Islet of Langerhans (tissue), 1 donor: Measurements from ENCODE around the gene WT1.

Experiments
- FAIRE-seq: peaks from one replicate; lab custom pipeline; 2011; peaks lifted over from hg19 to GRCh38; lab: Jason Lieb, UNC

WT1 gene

DNA sequence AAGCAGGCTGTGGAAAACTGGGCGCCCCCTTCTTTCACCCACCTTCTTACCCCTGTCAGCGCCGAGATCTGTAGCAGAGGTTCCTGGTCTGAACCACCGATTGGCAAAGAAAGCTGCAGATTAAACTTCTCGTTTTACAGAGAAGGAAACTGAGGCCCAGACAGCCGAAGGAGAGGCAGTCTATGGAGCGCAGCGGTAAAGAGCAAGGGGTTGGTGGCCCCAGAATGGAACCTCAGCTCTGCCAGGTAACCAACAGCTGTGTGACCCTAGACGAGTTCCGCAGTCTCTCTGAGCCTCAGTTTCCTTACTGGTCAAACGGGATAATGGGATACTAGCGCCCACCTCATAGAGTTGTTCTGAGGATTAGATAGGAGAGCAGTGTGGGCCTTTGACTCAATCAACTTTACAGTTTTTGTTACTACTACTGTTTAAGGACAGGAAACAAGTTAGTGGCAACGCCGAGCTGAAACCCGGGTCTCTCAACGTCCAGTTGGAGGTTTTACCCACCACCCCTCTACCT is 3.1 kb upstream of the WT1 start:
- no peak for FAIRE-seq

DNA sequence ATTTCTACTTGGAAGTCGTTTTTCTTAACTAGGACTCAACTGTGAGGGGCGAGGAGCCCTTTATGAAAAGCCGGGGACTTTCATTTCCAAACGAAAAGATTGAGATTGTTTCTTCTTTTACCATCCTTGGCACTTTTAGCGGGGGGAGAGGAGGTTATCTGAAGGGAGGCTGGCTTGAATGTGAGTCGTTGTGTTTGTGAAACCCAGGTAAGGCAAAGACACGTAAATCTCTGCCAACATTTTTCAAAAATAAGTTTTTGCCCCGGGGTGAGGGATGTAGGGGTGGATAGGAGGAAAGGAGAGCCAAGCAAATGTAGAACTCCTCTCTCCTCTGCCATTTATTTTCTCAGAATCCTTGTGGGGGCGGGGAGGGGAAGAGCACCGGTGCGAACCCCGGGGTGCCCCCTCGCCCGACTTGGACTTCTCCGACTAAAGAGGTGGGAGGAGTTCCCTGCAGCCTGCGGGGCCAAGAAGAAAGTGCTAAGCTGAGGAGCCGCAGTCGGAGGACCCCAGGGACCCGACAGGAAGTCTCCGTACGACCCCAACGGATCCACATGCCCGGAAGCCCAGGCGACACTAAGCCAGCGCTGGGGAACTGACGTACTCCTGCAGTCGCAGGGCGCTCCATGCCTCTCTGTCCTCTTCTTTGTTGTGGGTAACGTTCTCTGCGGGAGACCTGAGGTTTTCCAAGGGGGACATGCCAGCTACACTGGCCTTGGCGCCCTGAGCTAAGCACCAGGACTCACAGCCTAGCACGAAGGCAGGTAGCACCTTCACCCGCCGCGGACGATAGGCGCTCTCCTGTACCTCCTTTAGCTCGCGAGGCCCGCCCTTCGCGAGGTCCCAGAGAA is 2.4 kb upstream of the WT1 start:
- FAIRE-seq, result no peak

DNA sequence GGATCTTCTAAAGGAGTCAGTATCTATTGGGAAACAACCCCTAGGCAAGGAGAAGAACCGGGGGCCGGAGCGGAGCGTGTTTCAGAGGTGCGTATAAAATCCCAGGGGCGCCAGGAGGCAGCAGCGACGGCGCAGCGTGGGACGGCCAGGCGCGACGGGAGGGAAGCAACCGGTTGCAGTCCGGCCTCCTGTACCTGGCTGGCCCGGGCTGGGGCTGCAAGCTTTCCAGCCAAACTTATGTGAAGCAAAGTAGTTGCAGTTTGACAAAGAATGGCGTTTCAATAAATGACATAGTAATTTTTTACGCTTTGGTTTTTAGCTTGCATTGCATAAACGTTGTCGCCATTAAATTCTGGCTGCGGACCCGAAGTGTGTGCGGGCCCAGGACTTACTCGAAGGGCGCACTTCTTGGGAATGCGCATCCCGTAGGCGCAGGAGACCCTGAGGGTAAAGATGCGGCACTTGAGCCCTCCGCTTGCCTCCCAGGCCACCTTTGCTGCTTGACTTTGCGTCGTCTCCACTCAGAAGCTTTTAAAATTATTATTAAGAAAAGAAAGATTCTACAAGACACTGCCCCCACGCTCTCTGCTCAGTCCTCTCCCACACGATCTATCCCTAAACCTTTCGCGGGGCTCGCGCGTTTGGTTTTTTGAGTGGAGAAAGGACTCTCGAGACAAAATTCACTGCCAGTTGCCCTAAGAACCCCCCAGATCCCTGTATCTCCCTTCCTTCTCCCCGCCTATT is 1.6 kb upstream of the WT1 start:
- FAIRE-seq, result no peak

DNA sequence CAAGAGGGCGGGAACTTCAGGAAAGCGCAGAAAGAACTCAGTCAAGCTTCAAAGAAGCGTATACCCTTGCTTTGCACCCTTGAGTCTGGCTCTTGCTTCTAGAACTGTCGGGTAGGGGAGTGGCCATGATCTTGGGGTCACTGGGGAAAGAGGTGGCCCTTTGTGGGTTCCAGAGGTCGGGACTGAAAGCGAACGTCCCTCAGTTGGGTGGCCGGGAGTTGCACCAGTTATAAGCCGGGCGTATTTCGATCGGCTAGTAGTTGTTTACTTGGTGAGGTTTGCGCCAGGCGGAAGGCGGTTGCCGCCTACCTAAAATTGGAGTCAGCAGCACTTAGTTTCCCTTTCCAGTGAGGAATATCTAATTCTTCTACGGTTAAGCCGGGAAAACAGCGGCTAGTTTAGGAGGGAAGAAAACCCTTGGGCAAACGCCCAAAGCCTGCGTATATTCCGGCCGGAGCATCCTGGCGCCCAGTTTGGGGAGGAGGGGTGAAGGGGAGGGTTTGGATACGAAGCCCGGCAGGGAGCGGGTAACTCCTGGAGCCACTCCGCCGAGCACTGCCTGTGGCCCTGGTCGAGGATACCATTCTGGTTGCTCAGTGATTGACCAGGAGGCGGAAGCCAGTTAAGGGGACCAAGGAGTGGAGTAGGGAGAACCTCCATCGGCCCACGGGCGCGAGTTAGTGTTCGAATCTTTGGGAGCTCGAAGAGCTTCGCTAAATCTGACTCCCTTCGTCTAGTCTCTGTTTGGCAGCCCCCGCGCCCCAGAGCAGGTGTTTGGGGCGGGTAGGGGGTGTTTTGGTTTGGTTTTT is 807 bp upstream of the WT1 start:
- FAIRE-seq, result no peak

DNA sequence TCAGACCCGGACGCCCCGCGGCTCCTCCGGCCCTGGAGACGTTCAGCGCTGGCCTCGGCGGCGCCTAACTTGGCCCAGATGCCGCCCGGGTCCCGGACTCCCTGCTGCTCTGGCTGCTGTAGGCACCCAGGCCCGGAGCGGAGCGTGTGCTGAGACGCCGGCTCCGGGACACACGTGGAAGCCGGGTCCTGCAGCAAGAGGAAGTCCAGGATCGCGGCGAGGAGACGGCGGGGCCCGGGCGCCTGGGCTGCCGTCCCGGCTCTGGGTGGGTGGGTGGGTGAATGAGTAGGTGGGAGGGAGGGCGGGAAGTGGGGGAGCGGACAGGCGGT is 223 bp downstream of the WT1 start:
- FAIRE-seq, result no peak

DNA sequence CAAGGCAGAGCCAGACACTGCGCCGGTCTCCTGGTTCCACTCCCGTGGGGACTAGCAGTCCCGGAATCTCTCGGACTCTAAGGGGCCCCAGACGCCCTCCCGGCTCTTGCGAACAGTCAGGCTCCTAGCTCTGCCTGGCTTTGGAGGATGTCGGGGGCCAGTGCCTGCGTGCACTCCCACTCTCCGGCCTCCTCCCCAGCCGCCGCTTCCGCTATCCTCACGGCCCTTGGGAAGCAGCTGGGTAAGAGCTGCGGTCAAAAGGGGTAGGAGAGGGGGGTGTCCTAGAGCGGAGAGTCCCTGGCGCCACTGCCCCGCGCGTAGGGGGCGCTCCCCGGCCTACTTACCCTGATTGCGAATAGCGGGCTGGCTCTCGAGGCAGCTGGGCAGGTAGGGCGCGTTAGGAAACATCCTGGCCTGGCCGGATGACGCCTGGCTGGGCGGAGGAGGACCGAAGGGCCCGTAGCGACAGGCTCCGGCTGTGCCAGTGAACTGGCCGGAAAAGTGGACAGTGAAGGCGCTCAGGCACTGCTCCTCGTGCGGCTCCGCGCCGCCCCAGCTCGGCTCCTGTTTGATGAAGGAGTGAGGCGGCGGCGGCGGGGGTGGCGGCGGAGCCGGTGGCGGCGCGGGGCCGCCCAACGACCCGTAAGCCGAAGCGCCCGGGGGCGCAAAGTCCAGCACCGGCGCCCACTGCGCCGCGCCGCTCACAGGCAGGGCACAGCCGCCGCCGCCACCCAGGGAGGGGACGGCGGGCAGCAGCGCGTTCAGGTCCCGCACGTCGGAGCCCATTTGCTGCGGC is 785 bp downstream of the WT1 start:
- FAIRE-seq, result no peak

DNA sequence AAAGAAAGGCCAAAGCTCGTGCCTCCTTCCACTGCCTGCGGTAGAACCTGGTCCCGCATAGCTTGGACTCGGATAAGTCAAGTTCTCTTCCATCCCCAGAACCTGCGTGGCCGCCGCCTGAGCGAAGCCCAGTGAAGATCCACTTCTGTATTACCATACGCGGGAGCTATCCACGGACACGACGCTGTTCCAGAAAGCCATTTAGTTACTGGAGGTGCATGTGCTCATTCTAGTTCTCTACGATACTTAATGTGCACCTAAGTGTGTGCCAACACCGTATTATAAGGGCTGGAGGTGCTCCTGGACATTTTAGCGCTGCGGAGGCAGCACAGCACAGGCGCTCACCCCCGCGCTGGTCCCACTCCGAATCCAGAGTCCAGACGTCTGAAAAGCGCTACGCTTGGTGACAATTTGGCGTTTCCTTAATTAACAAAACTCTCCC is 1.4 kb downstream of the WT1 start:
- no peak for FAIRE-seq

DNA sequence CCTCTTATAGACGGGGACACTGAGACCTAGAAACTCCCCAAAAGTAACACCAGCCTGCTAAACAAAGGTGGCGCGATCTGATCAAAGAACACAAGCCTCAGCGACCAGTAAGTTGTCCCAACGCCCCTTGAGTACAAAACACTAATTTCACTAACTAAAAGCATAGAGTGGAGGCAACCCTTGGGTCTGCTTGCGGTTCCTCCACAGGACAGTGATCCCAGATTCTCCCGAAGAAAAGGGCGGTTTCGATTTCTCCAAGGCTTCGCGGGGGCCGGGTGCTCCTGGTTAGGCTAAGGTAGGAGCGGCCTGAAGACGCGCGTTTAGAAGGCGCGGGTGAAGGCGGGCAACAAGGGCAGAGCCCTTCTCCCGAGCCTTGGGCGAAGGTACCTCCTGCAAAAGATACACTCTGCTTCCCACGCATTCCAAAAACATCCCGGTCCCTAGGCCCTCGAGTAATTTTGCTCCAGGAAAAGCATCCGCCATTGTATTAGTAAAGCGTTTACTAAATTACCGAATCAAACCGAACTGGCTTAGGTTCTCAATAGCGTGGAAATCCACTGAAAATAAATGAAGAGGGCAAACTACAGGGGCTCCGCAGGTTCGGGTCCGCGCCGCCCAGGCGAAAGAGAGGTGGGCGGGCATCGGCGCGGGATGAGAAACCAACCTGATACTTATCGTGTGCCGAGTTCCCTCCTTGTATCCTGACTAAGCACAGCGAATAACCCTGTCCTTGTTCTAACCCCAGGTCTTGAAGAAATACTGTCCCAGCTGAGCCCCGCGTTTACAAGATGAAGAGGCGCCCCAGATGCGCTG is 2.0 kb downstream of the WT1 start:
- FAIRE-seq, result no peak

DNA sequence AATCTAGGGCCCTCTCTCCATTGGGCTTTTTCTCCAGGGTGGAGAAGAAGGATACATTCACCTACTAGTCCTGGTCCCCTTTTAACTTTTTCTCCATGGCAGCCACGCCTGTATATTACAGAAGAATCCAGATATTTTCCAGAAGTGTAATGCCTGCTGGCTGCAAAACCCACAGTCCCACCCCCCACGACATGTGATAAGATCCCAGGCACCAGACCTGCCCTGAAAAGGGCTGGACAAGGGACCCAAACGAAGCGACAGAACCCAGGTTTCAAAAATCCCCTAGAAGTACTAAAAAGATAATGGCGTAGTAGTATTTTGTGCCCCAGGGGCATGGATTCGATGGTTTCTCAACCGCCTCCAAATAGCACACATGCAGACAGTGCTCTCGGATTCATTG is 2.8 kb downstream of the WT1 start:
- FAIRE-seq, result no peak

DNA sequence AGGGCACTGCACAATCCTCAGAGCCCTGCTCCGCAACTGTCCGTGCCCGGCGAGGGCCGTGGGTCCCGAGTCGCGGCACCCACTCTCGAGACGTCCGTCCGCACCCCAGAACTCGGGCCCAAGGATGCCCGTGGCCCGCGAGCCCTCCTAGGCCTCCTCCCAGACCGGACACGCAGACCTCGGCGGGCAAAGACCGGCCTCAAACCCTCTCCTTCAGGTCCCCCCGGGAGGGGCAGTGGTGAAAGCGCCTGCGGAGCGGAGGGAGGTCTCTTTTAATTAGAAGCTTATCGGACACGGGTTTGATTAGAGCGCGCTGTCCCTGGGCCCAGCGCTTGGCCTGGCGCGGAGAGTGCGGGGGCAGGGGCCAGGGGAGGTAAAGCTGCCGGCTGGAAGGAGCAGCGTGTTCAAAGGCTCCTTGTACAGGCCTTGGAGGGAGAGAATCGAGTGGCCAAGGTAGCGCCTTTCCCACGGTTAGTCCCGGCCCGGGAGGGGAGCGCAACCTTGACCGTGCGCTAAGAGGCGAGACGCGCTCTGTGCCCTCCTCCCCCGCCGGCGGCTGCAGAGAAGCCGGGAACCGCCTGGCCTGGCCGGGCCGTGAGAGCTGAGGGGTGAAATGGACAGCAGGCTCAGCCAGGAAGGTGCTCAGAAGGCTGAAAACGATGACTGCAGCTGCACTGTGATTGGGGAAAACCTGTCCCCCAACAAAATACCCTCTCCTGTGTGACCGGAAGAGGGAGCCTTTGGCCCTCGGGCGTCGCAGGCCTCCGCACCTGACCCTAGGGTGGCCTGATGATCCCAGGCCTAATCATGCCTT is 4.6 kb downstream of the WT1 start:
- no peak for FAIRE-seq

DNA sequence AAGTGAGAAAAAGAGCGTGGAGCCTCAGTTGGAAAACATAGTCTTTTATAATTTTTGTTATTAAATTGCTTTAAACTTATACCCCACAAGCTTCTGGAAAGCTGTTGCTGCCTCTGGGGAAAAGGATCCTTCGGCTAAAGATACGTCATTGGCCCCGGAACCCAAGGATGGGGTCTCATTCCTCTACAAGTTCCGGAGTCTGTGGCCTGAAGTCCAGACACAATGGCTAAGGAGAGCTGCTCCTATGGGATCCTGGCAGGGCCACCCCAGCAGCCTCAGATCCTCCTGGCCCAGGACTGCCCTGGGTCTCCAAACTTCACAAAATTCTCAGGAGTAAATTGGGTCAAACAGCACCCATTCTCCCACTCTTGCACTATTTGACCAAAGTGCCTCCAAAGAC is 5.9 kb downstream of the WT1 start:
- FAIRE-seq, result no peak

DNA sequence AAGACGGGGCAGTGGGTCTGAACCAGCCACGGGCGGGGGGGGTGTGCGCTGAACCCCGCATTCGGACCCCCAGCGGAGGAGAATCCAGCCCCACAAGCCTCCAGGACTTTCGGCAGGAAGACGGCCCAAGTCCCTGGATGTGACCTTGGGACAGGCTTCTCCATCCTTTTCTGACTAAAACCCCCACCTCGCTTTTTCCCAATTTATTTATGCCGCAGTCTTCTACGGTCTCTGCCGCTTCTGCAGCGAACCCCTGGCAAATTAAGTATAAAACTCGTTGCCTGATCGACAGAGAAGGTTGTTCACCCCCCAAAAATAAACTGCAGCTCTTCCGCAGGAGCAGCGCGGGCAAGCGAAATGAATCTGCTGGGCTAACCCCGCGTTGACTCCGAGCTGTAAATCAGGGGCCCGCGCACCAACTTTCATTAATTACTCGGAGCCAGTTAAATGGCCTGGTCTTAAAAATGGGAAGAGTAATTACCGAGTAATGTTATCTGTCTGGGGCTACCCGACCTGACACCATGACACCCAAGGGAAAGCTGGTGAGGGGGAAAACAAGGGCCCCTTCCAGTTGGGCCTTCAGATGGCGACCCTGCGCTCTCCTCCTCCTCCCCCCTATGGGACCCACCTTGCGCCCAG is 6.6 kb downstream of the WT1 start:
- no peak for FAIRE-seq

DNA sequence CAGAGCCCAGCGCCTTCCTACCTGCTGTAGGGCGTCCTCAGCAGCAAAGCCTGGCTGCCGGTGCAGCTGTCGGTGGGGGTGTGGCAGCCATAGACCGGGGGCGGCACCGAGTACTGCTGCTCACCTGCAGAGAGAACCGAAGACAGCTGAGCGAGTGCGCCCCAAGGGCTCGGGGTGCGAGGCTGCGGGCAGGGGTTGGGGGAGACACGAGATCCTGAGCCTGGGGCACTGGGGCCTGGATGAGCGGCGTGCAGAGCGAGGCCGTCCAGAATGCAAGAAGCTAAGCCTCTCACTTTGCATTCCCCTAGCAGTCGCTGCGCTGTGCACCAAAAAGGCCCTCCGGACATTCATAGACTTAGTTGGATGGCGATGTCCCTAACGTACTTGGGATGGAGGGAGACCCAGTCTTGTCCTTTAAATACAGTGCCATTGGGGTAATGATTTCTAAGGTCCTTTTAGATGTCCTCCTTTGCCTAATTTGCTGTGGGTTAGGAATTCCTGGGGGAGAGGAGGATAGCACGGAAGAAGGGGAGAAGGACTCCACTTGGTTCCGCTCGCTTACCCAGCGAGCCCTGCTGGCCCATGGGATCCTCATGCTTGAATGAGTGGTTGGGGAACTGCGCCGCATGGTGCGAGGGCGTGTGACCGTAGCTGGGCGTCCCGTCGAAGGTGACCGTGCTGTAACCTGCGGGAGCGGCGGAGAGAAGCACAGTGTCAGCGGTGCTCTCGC is 7.2 kb downstream of the WT1 start:
- FAIRE-seq, result no peak

DNA sequence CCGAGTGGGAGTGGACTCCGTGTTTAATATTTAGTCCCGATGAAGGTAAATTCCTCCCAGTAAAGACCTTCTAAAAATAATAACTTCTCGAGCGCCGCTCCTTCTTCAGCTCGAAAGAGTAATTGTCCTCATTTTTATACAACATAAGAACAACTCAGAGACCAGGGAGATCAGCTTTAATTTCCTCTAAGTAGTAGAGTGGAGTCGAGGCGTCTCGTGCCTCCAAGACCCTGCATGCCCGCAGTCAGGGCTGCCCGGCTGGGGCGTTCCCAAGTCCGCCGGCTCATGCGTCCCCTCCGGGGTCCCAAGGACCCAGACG is 7.8 kb downstream of the WT1 start:
- FAIRE-seq, result no peak

DNA sequence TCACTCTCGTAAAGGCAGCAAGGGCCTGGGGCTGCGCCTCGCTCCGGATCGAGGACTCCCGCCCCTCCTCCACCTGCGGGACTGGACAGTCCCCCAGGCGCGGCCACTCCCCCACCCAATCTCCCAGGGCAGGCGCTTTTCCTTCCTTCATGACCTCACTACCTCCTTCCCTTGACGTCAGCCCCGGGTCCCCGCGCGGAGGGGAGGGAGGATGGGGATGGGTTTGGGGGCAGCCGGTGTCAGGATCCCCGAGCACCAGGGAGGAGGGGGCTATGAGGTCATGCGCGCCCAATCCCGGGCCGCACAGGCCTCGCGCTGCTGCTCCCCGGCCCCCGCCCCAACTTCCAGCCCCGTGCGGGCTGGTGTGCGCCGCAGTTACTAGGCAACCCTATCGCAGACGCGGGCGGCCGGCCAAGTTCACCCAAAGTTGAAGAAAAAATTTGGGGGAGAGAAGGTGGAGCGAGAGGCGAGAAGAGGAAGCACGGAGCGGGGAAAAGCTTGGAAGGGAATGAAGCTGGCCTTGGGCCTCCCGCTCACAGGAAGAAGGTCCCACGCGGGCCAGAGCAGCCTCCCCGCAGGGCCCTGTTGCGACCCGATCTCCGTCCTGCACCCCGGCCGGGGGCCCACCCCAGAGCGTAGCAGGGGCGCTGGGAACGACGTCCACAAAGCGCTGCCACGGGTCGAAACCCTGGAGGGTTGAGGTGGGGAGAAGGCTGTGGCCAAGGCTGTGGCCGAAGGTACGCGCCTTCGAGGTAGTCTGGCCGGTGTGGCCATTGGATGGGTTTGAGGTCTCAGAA is 8.3 kb downstream of the WT1 start:
- FAIRE-seq, result no peak

DNA sequence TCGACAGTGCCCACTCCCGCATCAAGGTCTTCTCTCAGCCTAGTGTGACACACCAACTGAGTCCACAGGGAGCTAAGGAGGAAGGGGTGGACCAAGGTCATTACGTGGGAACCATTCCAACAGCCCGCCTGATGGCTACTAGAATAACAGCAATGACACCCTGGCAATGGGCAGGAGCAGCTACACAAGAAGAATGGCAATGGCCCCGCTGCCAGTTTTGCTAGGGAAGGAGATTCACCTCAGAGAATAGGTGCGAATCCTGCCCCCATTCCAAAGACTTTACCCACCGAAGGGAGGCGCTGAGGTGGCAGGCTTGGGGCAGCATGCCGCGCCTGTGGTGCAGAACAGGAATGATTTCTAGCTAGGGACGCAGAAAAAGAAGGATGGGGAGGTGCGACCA is 9.1 kb downstream of the WT1 start:
- FAIRE-seq, result no peak

DNA sequence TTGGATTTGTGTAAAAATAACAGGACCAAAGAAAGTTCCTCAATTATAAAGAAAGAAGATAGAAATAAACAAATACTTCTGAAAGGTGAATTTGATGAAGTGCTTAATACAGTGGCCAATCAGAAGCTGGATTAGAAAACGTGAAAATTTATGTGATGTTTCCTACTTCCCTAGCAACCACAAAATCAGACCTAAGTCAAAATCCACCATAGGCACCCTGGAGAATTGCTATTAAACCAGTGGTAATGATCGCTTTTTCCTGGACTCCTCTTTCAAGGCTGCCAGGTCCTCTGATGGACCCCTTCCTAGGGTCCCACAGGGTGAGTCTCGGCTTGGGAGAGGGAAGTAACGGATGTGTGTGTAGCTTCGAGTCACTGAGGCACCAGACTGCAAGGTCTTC is 9.6 kb downstream of the WT1 start:
- FAIRE-seq, result no peak

DNA sequence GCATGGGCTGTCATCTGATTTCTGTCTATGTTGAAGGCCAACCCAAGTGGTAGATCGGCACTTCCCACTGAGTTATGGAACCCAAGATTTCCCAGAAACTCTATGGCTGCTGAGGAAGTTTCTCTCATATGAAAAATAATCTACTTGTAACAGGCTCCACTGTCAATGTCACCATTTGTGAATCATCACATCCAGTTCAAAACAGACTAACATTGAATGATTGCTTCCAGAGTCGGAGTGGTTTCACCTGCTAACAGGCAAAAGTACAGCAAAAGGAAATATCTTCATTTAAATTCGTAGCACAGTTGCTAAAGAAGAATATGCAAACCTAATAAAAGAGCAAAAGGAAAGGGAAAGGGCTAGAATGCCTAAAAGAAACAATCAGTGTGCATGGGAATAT is 12.8 kb downstream of the WT1 start:
- FAIRE-seq, result no peak
